ENCODE measurements around the gene SMURF1.

GRCh38 chr7:99121496-99122021, 22.3 kb downstream of the SMURF1 start:
- TF ChIP-seq TAF1 (IDR thresholded peaks at IDR 0.05; ENCODE audit: borderline replicate concordance, low read depth, low read length) (no peak), POLR2A (IDR thresholded peaks at IDR 0.05; ENCODE audit: low read depth, low read length) (no peak)
